HG03280 (cell line): ENCODE measurements around the gene SLC24A4.

Experiments used
- ATAC-seq: cut with Tn5 transposase; IDR thresholded peaks from one replicate; pipeline ENCODE4 v1.9.1; 2021; ENCODE audit warnings: mild to moderate bottlenecking, moderate library complexity; ENCODE audit not compliant: unreplicated experiment

SLC24A4 gene

GRCh38 chr14:92455231-92455630 is 132.3 kb downstream of the SLC24A4 start:
- no peak for ATAC-seq

- no peak for ATAC-seq
Observed at GRCh38 chr14:92456215-92457015, 133.4 kb downstream of the SLC24A4 start.

GRCh38 chr14:92457016-92457565 is 134.1 kb downstream of the SLC24A4 start:
- no peak for ATAC-seq

- ATAC-seq: no peak
Observed at GRCh38 chr14:92458136-92459029, 135.4 kb downstream of the SLC24A4 start.

- ATAC-seq: no peak
Observed at GRCh38 chr14:92459030-92459949, 136.3 kb downstream of the SLC24A4 start.

- ATAC-seq: no peak
Observed at GRCh38 chr14:92459950-92460421, 137.0 kb downstream of the SLC24A4 start.

- ATAC-seq: no peak
Observed at GRCh38 chr14:92460541-92460915, 137.6 kb downstream of the SLC24A4 start.

- no peak for ATAC-seq
Observed at GRCh38 chr14:92460916-92461579, 138.1 kb downstream of the SLC24A4 start.

- ATAC-seq: no peak
Observed at GRCh38 chr14:92461891-92462290, 138.9 kb downstream of the SLC24A4 start.

- no peak for ATAC-seq
Observed at GRCh38 chr14:92462568-92462967, 139.6 kb downstream of the SLC24A4 start.

GRCh38 chr14:92463141-92463540 is 140.2 kb downstream of the SLC24A4 start:
- no peak for ATAC-seq

GRCh38 chr14:92464156-92464555 is 141.2 kb downstream of the SLC24A4 start:
- ATAC-seq: no peak

- ATAC-seq: no peak
Observed at GRCh38 chr14:92464716-92465115, 141.8 kb downstream of the SLC24A4 start.

- no peak for ATAC-seq
Observed at GRCh38 chr14:92465353-92466055, 142.5 kb downstream of the SLC24A4 start.

- no peak for ATAC-seq
Observed at GRCh38 chr14:92466059-92466458, 143.1 kb downstream of the SLC24A4 start.

- no peak for ATAC-seq
Observed at GRCh38 chr14:92469515-92469914, 146.6 kb downstream of the SLC24A4 start.

GRCh38 chr14:92470215-92470614 is 147.2 kb downstream of the SLC24A4 start:
- ATAC-seq: no peak

- no peak for ATAC-seq
Observed at GRCh38 chr14:92470811-92471210, 147.8 kb downstream of the SLC24A4 start.

- ATAC-seq: no peak
Observed at GRCh38 chr14:92471919-92472318, 149.0 kb downstream of the SLC24A4 start.
